HEK293 (cell line): ENCODE results near the gene DMBT1.

ENCODE experiments used
- GLIS1 ChIP-seq: fragments of 450-650 bp; formaldehyde crosslinking; IDR thresholded peaks from 2 replicates; pipeline ENCODE4 v1.5.1; 2016; ENCODE audit warnings: missing biosample characterization, missing genetic modification characterization
- ZNF311 ChIP-seq: fragments of 450-650 bp; formaldehyde crosslinking; IDR thresholded peaks from 2 replicates; pipeline ENCODE4 v1.5.1; 2017; ENCODE audit warnings: missing biosample characterization, missing genetic modification characterization, borderline replicate concordance
- ZNF324 ChIP-seq: fragments of 450-650 bp; formaldehyde crosslinking; IDR thresholded peaks from 2 replicates; pipeline ENCODE4 v1.5.1; 2016; ENCODE audit warnings: missing biosample characterization, missing genetic modification characterization
- TF ChIP-seq, protein P1 (sequence below): fragments of 450-650 bp; formaldehyde crosslinking; IDR thresholded peaks from 2 replicates; pipeline ENCODE4 v1.5.1; 2017; ENCODE audit warnings: missing biosample characterization, missing genetic modification characterization
- TF ChIP-seq, protein P2 (sequence below): fragments of 450-650 bp; formaldehyde crosslinking; IDR thresholded peaks from 2 replicates; pipeline ENCODE4 v1.5.1; 2016; ENCODE audit warnings: missing biosample characterization, missing genetic modification characterization

DNA sequence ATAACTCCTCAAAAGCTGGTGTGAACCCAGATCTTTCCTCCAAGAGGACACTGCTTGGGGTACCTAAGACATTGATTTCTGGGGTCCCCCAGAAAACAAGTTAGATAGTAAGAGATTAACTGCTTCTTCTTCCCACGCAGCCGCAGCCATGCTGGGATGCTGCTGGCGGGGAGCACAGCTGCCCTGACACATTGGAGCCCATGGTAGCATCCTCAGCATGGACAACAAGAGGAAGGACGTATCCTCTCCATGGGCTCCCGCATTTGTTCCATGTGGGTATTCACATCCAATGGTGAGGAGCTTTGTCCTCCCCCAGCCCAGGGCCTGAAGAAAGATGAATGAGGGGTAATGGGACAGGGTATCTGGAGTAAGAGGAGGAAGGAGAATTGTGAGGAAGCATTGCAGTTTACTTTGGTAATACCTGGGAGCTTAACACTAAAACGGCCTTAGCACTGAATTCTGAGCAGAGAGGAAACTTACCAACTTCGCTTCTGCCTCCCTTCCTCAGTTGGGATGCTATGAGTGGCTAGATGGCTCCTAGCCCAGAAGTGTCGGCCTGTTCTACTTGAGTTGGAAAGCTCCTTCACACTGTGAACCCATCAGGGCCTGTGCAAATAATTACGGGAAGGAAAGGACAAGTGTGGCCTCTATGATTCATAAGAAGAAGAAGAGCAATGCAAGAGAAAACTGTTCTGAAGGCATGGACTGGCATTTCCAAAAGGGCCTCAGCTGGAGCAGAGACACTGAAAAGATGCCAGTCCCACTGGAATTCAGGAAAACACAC is 95.2 kb downstream of the DMBT1 start:
- TF ChIP-seq ZNF324 (tag by site-specific recombination) (no peak), ZNF311 (tag by site-specific recombination) (no peak), GLIS1 (tag by site-specific recombination) (no peak)
- TF ChIP-seq, protein P1, sequence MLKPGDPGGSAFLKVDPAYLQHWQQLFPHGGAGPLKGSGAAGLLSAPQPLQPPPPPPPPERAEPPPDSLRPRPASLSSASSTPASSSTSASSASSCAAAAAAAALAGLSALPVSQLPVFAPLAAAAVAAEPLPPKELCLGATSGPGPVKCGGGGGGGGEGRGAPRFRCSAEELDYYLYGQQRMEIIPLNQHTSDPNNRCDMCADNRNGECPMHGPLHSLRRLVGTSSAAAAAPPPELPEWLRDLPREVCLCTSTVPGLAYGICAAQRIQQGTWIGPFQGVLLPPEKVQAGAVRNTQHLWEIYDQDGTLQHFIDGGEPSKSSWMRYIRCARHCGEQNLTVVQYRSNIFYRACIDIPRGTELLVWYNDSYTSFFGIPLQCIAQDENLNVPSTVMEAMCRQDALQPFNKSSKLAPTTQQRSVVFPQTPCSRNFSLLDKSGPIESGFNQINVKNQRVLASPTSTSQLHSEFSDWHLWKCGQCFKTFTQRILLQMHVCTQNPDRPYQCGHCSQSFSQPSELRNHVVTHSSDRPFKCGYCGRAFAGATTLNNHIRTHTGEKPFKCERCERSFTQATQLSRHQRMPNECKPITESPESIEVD (tag by site-specific recombination) = no peak
- TF ChIP-seq, protein P2, sequence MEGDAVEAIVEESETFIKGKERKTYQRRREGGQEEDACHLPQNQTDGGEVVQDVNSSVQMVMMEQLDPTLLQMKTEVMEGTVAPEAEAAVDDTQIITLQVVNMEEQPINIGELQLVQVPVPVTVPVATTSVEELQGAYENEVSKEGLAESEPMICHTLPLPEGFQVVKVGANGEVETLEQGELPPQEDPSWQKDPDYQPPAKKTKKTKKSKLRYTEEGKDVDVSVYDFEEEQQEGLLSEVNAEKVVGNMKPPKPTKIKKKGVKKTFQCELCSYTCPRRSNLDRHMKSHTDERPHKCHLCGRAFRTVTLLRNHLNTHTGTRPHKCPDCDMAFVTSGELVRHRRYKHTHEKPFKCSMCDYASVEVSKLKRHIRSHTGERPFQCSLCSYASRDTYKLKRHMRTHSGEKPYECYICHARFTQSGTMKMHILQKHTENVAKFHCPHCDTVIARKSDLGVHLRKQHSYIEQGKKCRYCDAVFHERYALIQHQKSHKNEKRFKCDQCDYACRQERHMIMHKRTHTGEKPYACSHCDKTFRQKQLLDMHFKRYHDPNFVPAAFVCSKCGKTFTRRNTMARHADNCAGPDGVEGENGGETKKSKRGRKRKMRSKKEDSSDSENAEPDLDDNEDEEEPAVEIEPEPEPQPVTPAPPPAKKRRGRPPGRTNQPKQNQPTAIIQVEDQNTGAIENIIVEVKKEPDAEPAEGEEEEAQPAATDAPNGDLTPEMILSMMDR (tag by site-specific recombination) = no peak
